ENCODE results near the gene SYNDIG1L.

Gene SYNDIG1L

GRCh38 chr14:74429991-74430390 is 4.0 kb upstream of the SYNDIG1L start:
- DNase-seq (ENCODE audit: low read depth in 2 of 2, low spot score in 1 of 2) = no peak

GRCh38 chr14:74429221-74429691 is 3.2 kb upstream of the SYNDIG1L start:
- DNase-seq (ENCODE audit: low read depth in 2 of 2, low spot score in 1 of 2) = no peak

GRCh38 chr14:74427651-74428050 is 1.6 kb upstream of the SYNDIG1L start:
- no peak for DNase-seq (ENCODE audit: low read depth in 2 of 2, low spot score in 1 of 2)

GRCh38 chr14:74425525-74426201 is 347 bp downstream of the SYNDIG1L start:
- no peak for DNase-seq (ENCODE audit: low read depth in 2 of 2, low spot score in 1 of 2)

GRCh38 chr14:74424606-74425005 is 1.4 kb downstream of the SYNDIG1L start:
- no peak for DNase-seq (ENCODE audit: low read depth in 2 of 2, low spot score in 1 of 2)

GRCh38 chr14:74423246-74423645 is 2.8 kb downstream of the SYNDIG1L start:
- DNase-seq (ENCODE audit: low read depth in 2 of 2, low spot score in 1 of 2) = no peak

GRCh38 chr14:74421981-74422380 is 4.0 kb downstream of the SYNDIG1L start:
- no peak for DNase-seq (ENCODE audit: low read depth in 2 of 2, low spot score in 1 of 2)

GRCh38 chr14:74419086-74419485 is 6.9 kb downstream of the SYNDIG1L start:
- DNase-seq (ENCODE audit: low read depth in 2 of 2, low spot score in 1 of 2) = no peak

- no peak for DNase-seq (ENCODE audit: low read depth in 2 of 2, low spot score in 1 of 2)
Measured at GRCh38 chr14:74418031-74418430, 8.0 kb downstream of the SYNDIG1L start.

- DNase-seq (ENCODE audit: low read depth in 2 of 2, low spot score in 1 of 2) = no peak
Measured at GRCh38 chr14:74417611-74418010, 8.4 kb downstream of the SYNDIG1L start.

- DNase-seq (ENCODE audit: low read depth in 2 of 2, low spot score in 1 of 2) = no peak
Measured at GRCh38 chr14:74417201-74417600, 8.8 kb downstream of the SYNDIG1L start.

GRCh38 chr14:74415115-74415437 is 10.9 kb downstream of the SYNDIG1L start:
- DNase-seq (ENCODE audit: low read depth in 2 of 2, low spot score in 1 of 2) = no peak

GRCh38 chr14:74414403-74415114 is 11.5 kb downstream of the SYNDIG1L start:
- DNase-seq (ENCODE audit: low read depth in 2 of 2, low spot score in 1 of 2) = no peak

GRCh38 chr14:74413627-74414026 is 12.4 kb downstream of the SYNDIG1L start:
- no peak for DNase-seq (ENCODE audit: low read depth in 2 of 2, low spot score in 1 of 2)

- DNase-seq (ENCODE audit: low read depth in 2 of 2, low spot score in 1 of 2) = no peak
Measured at GRCh38 chr14:74412753-74413152, 13.3 kb downstream of the SYNDIG1L start.

- DNase-seq (ENCODE audit: low read depth in 2 of 2, low spot score in 1 of 2) = no peak
Measured at GRCh38 chr14:74411671-74412070, 14.3 kb downstream of the SYNDIG1L start.

GRCh38 chr14:74409441-74409840 is 16.6 kb downstream of the SYNDIG1L start:
- DNase-seq (ENCODE audit: low read depth in 2 of 2, low spot score in 1 of 2) = no peak

GRCh38 chr14:74408870-74409269 is 17.1 kb downstream of the SYNDIG1L start:
- DNase-seq (ENCODE audit: low read depth in 2 of 2, low spot score in 1 of 2) = no peak

- no peak for DNase-seq (ENCODE audit: low read depth in 2 of 2, low spot score in 1 of 2)
Measured at GRCh38 chr14:74407801-74408154, 18.2 kb downstream of the SYNDIG1L start.

GRCh38 chr14:74407021-74407800 is 18.8 kb downstream of the SYNDIG1L start:
- no peak for DNase-seq (ENCODE audit: low read depth in 2 of 2, low spot score in 1 of 2)

GRCh38 chr14:74405663-74406062 is 20.3 kb downstream of the SYNDIG1L start:
- DNase-seq (ENCODE audit: low read depth in 2 of 2, low spot score in 1 of 2) = no peak

GRCh38 chr14:74404435-74404834 is 21.6 kb downstream of the SYNDIG1L start:
- DNase-seq (ENCODE audit: low read depth in 2 of 2, low spot score in 1 of 2) = no peak

Data from stimulated activated CD8-positive, alpha-beta memory T cell treated with anti-CD3 and anti-CD28 coated beads, Interleukin-4, amount 100 ng/mL, for 4 hours (primary cell).